Activated naive CD4-positive, alpha-beta T cell (primary cell): Measurements from ENCODE around the gene FAM32A.
A peak's percentile ranks its signal among the peaks of the same experiment; 100 is the strongest.

Experiments used
- DNase-seq, 4 experiments: peaks; one replicate each; lab custom pipeline; 2025; lab: John Stamatoyannopoulos, UW

FAM32A gene

DNA sequence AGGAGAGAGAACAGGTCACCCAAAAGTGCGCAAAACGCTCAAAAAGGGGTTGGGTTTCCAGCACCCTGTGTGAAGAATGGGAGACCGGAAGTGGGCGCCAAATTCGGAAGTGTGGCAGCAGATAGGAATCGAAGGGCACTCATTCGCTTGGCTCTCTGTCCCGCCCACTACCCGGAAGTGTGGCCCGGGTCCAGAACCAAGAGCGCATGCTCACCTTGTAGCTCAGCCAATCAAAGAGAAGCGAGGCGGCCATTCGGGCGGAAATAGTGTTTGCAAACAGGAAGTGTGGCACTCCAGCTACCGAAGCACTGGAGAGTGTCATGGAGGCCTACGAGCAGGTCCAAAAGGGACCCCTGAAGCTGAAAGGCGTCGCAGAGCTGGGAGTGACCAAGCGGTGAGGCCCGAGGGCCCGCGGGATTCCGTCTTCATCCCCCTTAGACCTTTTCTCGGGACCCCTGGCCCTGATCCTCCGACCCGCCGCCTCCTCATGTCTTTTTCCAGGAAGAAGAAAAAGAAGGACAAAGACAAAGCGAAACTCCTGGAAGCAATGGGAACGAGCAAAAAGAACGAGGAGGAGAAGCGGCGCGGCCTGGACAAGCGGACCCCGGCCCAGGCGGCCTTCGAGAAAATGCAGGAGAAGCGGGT, at the start of gene FAM32A:
Gene FAM32A (plus strand): TSS at position 288 of the 645 bp plus-strand sequence. CDS start 33 bp downstream, at position 321.
- peak; percentile 91 to 97 (median 96) for DNase-seq

DNA sequence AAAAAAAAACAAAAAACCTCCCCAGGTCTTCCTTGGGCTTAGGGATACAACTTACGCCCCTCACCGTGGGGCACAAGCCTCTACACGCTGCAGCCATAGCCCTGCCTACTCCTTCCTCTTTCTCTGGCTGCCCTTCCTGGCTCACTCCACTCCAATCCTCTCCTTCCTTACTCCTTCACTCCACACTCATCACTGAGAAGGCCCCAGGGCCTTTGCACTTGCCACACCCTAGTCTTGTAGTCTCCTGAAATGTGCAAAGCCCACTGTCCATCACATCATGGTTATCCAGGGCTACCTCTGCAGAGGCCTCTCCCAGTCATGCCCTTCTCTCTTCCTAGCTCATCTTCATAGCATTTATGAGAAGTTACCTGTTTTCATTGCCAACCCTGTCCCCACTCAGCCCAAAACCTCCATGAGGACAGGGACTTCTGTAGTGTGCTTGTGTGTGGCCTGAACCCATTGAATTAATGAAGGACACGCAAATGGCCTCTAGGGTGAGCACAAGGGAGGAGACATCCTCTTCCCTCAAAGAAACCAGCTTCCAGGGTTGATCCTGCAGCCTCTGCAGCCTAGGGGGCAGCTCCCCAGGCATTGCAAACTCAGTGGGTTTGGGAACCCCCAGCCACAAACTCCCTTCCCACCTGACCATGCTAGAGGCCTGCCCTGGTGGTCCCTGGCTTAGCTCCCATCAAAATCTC, 49.6 kb upstream of the FAM32A start:
- DNase-seq: no peak

DNA sequence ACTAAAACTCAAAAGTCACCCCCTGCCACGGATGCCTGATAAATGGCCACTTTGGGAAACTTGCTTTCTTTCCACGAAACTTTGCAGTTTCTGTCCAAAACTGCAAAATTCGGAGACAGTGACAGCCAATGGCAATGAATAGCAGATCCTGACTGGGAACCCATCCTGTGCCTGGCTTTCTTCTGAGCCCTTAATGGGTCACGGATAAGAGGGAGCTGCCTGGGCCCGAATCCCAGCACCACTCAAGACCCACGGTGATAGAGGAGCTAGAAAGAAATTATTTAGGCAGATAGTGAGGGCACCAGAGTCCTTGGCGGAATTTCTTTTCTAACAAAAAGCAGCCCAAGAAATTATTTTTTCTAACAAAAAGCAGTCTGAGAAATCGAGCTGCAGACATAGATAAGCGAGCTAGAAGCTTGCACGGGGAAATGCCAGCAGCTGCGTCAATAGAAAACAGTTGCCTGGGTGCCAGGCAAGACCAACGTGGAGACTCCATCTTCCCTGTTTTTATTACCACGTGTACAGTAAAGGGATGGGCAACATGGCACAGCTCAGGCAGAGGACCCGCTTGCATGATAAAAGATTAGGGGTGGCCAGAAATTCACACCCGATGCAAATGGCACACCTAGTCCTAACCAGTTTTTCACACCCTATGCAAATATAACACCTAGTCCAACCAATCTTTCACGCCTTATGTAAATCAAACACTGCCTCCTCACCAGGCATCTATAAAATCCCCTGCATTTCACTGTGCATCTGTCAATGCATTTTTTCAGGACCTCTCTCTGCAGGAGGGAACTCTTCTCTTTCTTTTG, 48.8 kb upstream of the FAM32A start:
- DNase-seq: no peak

DNA sequence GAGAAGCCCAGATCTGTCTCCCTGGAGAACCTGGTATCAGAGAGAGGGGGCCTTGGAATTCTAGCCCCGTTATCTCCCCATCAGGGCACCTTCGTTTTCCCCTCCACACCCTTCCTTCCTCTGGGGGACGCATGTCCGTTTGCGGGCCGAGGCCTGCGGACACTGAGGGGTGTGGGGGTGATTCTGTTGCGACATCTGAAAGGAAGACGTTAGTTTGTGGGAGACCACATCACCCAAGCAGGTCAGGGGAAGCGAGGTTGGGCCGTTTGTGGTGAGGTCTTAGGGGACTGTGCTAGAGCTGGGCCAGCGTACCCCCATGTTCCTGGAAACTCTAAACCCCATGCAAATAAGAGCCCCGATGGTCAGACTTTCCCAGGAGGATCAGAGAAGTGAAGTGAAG, 45.5 kb upstream of the FAM32A start:
- DNase-seq: no peak

DNA sequence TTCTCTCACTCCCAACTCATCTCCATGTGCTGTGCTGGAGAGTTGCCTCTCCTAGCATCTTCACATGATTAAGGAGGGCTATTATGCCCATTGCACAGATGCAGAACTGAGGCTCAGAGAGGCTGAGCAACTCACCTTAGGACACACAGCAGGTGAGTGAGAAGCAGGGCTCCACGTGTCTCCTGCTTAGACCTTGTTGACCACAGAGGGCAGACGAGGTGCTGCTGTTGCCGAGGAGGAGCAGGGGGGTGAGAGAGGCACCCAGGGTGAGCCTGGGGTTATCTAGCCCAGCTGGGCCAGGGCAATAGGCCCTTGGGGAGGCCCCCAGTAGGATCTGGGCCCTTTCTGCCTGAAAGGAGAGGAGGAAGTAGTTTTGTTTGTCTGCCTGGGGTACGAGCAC, 44.2 kb upstream of the FAM32A start:
- no peak for DNase-seq

DNA sequence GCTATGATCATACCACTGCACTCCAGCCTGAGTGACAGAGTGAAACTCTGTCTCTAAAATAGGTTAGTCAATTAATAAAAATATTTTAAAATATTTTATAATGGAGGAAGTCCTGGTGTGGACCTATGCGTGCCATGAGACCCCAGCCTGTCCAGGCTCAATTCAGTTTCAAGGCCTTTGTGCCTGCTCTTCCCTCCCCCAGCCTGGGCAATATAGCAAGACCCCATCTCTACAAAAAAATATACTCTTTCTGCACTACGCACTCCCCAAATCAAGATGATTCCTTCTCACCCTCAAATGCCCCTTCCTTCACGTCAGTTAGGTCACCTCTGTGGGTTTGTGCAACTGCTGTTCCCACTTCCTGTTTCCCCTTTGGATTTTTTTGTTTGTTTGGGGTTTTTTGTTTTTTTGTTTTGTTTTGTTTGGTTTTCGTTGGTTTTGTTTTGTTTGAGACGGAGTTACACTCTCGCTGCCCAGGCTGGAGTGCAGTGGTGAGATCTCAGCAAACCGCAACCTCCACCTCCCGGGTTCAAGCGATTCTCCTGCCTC, 43.1 kb upstream of the FAM32A start:
- no peak for DNase-seq

DNA sequence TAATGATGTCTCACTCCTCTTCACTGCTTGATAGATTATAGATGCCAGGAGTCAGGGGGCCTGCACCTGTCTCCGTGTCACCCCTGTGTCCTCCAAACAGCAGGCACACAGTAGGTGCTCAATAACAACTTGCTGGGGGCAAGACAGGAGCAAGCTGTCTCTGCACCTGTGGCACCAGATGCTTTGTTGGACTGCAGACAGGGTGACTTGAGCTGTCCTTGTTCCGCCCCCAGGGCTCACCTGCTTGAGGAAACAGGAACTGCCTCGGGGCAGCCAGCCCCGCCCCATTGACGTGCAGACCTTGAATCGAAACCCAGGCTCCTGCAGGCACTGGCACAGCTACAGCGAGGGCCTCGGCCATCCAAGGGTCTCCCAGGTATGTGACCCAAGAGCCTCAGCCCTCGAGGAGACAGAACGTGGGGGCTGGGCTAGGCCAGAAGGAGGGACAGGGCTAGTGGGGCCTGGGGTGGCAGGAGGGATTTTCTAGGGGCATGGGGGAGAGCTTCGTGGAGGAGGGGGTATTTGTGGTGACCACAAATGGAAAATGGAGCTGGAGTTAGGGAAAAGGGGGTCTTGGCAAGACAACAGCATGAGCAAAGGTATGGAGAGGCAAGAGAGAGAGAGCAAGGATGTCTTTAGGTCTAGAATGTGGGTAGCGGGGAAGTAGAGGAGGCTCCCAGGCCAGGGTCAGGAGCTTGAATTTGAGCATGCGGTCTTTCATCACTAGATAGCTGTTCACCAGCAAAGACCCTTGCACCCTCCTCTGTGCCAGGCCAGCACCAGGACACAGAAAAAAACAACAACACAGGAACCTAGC, 41.6 kb upstream of the FAM32A start, which contains the start of gene HSH2D:
Gene HSH2D (plus strand): TSS at position 287 of the 817 bp plus-strand sequence. CDS start 5,066 bp downstream, outside the sequence.
- peak; percentile 24 to 86 (median 52) for DNase-seq

DNA sequence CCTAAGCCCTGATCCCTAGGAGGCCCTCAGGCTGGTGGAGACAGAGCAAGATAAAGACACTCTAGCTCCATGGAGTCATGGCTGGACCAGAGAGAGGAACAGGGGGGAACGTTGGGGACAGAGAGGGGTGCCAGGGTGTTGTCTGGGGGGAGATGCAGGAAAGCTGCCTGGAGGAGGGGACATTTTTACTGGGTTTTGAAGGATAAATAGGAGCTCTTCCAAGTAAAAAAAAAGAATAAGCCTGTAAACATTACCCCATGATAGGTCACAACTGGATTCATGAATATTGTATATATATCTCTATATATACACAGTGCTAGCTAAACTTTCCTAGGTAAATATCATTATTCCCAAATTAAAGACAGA, 41.0 kb upstream of the FAM32A start:
- DNase-seq: no peak

DNA sequence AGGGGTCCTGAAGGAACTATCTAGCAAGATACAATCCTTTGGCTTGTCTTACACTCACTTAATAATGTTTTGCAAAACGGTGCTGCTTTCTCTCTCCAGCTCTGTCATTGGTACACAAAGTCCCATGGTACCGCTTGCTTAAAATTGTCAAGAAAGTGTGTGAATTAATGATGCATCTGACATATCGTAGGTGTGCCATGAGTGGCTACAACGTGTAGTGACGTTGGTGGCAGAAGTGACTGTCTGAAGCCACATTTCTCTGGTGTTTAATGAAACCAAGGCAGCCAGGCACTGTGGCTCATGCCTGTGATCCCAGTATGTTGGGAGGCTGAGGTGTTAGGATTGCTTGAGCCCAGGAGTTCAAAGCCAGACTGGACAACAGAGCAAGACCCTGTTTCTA, 39.1 kb upstream of the FAM32A start:
- no peak for DNase-seq

DNA sequence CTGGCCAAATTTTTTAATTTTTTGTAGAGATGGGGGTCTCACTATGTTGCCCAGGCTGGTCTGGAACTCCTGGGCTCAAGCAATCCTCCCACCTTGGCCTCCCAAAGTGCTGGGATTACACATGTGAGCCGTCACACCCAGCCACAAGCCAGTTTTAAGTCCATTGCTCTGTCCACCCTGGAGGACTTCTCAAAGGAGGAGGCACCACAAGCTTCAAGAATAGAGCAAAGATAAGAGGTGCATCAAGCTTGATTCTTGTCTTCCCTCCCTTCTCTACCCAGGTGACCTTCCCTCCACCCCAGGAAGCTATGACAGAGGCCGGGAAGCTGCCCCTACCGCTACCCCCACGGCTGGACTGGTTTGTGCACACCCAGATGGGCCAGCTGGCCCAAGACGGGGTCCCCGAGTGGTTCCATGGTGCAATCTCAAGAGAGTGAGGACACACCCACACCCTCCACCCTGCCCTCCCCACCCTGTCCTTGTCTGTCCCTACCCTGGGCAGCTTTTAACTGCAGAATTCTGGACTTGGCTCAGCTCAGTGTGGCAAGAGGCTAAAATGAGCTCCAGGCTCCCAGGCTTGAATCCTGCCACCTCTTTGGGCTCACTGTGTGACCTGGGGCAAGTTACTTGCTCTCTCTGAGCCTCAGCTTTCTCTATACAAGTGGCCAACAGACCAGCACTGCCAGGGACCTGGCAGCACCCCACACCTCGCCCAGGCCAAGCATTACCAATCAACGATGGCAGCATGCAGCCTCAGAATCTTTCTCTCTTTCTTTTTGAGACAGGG, 36.6 kb upstream of the FAM32A start:
- no peak for DNase-seq

DNA sequence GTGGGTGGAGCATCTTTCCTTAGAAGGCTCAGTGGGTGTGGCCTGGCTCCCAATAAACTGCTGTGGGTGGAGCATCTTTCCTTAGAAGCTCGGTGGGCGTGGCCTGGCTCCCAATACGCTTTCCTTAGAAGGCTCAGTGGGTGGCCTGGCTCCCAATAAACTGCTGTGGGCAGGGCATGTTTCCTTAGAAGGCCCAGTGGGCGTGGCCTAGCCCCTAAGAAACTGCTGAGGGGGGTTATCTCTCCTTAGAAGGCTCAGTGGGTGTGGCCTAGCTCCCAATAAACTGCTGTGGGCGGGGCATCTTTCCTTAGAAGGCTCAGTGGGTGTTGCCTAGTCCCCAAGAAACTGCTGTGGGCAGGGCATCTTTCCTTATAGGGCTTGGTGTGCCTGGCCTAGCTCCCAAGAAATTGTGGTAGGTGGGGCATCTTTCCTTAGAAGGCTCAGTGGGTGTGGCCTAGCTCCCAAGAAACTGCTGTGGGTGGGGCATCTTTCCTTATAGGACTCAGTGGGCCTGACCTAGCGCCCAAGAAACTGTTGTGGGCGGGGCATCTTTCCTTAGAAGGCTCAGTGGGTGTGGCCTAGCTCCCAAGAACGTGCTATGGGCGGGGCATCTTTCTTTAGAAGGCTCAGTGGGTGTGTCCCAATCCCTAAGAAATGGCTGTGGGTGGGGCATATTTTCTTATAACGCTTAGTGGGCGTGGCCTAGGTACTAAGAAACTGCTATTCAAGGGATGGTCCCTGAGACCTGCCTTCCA, 31.5 kb upstream of the FAM32A start:
- no peak for DNase-seq

DNA sequence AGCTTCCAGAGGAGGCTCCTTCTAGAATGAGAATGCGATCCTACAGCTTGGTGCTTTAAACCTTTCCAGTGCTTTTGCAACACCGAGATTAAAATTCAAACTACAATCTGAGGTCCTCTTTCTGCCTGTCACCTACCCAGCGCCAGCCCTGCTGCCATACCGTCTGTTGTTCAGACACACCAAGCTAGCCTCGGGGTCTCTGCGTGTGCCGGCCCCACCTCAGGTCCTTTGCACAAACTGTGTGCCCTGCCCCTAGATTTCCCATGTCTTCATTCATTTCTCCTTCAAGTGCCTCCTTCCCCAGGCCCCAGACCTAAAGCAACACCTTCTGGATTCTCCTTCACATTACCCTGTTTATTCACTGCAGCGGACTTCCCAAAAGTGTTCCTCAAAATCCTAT, 30.7 kb upstream of the FAM32A start:
- DNase-seq: no peak

DNA sequence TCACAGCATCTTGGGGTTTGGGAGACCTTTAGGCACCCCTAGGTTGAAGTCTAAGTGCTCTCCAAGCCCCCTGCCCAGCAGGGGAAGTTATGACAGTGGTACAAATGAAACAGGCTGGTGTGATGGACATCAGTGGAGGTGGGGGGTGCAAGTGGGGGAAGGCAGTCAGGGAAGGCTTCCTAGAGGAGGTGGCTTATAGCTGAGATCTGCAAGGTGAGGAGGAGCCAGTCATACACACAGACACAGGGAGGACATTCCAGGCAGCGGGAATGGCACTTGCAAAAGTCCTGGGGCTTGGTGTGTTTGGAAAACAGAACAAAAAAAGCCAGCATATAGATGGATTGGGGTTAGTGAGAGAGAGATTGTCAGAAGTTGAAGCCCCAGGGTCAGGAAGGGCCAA, 30.1 kb upstream of the FAM32A start:
- DNase-seq: no peak

DNA sequence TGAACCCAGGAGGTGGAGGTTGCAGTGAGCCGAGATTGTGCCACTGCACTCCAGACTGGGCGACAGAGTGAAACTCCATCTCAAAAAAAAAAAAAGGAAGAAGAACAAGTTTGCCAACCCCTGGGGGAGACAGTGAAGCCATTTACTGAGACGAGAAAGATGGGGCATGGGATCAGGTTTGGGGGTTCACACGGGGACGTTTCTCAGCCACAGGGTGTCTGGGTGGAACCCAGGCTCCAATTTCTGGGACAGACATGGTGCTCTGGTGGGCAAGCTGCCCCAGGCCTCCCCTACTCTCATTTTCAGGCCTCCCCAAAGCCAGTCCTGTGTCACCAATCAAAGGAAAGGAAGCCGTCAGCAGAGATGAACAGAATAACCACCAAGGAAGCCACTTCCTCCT, 28.3 kb upstream of the FAM32A start:
- DNase-seq: no peak

DNA sequence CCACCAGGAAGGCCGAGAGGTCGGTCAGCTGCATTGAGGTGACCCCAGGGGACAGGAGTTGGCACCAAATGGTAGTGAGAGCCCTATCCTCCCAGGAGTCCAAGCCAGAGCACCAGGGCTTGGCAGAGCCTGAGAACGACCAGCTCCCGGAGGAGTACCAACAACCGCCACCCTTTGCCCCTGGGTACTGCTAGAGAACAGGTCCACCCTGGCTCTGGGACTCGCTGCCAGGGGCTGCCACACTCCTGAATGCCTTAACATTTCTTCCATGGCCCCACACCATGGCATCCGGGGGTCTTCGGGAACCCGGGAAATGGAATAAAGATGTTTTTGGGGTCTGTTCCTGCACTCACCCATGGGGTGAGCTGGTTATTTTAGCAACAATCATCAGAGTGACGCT, 27.6 kb upstream of the FAM32A start:
- no peak for DNase-seq

DNA sequence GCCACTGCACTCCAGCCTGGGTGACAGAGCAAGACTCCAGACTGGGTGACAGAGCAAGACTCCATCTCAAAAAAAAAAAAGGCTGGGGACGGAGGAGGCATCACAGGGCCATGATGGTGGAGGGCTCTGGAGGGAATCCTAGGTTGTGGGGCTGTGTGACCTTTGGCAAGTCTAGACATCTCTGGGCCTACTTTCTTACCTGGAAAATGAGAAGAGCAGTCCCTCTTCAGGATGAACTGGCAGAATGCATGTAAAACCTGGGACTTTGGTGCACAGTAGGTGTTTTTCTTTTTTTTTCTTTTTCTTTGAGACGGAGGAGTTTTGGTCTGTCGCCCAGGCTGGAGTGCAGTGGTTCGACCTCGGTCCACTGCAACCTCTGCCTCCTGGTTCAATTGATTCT, 25.6 kb upstream of the FAM32A start:
- no peak for DNase-seq

DNA sequence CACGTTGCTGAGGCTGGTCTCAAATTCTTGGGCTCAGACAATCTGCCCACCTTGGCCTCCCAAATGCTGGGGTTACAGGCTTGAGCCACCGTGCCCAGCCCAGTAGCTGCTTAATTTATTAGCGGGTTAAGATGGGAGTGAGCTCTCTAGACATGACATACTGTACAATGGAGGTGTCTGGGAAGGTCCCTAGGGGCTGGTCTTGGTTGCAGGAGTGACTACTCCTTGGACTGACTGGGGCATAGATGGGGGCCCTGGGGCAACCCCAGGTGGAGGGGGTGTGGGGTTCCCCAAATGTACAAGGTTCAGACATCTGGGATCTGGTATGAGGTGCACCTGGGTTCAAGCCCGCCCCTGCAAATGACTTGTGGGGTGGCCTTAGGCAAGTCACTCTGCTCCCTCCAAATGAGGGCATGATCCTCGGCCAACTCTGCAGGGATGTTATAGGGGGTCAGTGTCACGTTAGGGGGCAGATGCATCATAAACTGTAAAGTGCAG, 24.7 kb upstream of the FAM32A start:
- no peak for DNase-seq

DNA sequence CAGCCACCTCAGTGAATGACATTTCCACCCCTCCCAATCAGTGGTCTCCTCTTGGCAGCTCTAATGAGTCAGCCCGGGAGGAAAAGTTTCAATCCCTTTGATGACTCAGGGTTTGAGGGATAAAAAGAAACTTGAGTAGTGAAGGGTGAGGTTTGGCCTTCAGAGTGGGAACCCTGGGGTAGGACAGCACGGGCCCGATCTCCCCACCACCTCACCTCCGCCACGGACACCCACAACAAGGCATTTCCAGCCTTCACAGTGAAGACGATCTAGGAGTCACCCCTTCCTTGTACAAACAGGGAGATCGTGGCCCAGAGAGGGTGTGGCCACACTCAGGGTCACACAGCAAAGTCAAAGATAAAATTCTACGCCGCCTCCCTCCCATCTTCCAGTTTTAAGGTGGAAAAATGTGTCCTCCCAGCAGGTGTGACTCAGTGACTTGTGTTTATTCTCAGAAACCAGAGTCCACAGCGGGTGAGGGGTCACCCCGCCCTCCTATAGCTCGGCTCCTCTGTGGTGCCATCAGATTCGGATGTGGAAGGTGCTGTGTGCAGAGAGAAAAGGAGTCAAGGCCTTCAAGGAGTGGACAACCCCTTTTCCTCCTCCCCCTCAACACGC, 24.2 kb upstream of the FAM32A start:
- DNase-seq: no peak

DNA sequence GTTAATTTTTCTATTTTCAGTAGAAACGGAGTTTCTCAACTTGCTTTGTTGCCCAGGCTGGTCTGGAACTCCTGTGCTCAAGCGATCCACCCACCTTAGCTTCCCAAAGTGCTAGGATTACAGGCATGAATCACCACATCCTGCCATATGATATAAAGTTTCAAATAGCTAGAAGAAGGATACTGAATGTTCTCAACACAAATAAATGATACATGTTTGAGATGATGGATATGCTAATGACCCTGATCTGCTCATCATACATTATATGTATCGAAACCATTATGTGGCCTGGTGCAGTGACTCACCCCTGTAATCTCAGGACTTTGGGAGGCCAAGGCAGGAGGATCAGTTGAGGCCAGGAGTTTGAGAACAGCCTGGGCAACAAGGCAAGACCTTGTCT, 23.4 kb upstream of the FAM32A start:
- no peak for DNase-seq
